HuH-7.5 (cell line): Measurements from ENCODE around the gene RAPGEF6.
A peak's percentile ranks its signal among the peaks of the same experiment; 100 is the strongest.
"Not testable (repeated sequence)": the region's sequence is repeated elsewhere in the genome, so short reads cannot be mapped to it uniquely, and the experiment has no call there.

Experiments used
- DNase-seq: peaks from one replicate; pipeline ENCODE4 v3.0.0; 2011; ENCODE audit warnings: low spot score

The RAPGEF6 gene

DNA sequence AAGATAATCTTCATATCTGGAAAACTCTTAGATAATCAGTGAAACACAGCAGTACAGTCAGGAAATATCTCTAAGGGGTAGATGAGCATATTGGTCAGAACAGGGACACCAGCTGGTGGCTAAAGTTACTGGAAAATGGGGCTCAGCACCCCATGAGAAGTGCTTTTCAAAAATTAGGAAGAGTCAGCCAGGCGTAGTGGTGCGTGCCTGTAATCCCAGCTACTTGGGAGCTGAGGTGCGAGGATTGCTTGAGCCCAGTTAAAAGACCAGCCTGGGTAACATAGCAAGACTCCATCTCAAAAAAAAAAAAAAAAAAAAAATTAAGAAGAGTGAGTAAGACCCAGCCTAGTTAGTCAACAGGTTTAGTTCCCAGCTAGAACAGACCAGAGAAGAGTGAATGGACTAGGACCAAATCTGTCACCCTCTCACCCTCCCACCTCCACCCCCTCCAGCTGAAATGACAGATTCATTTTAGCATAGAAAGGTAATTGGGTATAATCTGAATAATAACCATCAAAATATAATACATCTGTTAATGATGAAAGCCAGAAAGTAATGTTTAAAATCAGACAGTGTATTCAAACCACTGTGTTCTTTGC, 250.3 kb downstream of the RAPGEF6 start:
- no peak for DNase-seq

DNA sequence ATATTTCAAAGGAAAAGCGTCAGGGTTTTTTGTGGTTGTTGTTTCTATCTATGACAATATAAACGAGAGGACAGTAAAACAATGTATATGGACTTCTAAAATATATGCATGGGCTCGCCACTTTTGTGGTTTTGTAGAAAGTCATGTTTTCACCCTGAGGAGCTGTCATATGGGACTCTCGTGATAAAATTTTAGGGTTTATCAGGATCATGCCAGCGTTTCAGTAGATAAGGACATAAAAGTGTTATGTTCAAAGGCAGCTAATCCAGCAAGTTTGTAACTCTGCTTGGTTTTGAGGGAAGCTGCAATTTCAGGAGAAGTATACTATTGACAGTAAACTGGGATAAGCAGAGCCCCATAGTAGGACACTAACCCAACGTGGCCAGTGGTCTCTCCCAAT, 250.9 kb downstream of the RAPGEF6 start:
- DNase-seq, result no peak

- DNase-seq, result peak; percentile 29
These were observed 252.3 kb downstream of the RAPGEF6 start for GRCh38 chr5:131382407-131383395.

DNA sequence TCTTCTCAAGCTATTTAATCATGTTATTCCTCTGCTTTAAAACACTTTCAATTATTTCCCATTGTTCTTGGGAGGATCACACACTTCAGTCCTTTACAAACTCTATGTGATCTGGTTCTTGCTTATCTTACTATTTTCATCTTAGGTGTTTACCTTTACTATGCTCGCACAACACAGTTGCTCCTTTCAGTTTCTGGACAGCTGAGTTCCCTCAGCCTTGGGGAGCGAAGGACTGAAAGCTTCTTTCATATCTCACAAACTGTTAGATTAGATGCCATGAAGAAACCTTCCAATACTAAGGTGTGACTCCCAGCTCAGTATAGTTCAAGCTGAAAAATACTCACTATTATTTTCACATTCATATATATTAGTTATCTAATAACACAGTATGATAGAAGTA, 253.3 kb downstream of the RAPGEF6 start:
- DNase-seq, result no peak

- no peak for DNase-seq
These were observed 254.0 kb downstream of the RAPGEF6 start for GRCh38 chr5:131381021-131381420.

DNA sequence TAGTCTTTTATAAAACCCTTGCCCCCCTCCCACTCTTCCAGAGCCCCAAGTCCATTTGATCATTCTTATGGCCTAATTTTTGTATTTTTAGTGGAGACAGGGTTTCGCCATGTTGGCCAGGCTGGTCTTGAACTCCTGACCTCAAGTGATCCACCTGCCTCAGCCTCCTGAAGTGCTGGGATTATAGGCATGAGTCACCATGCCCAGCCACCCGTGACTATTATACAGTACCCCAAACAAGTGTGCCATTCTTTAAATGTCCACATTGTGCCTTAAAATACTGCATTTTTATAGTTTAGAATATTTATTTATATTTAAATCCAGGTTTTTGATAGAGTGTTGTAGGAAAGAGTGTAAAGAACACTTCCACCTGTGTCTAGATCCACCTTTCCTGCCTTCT, 254.8 kb downstream of the RAPGEF6 start:
- not testable (repeated sequence) for DNase-seq

GRCh38 chr5:131379723-131380122, 255.3 kb downstream of the RAPGEF6 start:
- no peak for DNase-seq

GRCh38 chr5:131378721-131379541, 256.1 kb downstream of the RAPGEF6 start:
- DNase-seq, result no peak

DNA sequence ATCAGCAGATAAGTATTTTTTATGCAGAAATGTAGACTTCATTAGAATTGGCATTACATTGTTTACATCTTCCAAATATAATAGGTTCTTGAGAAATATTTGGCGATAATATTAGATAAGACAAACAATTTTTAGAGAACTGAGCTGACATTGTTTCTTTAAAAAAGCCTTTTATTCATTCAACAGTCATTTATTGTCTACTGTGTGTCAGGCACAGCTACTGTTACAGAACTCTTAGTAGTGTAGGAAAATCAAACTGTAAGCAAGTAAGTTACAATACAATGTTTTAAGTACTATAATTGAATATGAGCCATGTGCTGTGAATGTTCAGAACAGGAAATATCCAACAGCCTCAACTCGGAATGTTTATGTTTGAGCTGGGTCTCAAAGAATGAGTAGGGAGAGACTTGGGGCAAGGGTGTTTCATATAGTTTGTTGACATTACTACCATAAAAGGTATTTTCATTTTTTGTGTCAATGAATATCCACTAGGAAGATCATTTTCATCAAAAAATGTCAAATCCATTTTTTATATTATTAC, 257.2 kb downstream of the RAPGEF6 start:
- no peak for DNase-seq

GRCh38 chr5:131377346-131377745, 257.7 kb downstream of the RAPGEF6 start:
- no peak for DNase-seq

DNA sequence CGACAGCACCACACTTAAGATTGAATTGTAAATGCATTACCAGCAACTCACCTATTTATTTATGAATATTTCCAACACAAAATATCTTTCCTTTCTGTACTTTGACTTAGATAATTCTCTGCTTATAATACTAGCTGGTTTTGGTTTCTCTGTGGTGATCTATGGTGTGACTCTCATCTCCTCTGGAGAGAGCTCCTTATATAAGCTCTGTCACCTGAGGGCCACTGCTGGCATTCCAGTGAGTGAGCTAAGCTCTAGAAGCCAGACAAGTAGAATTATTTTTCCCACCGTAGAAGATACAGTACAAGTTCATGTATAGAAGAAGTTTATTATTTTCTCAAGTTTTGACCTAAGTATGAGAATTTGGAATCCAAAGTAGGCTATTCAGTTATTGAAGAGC, 259.7 kb downstream of the RAPGEF6 start:
- DNase-seq, result no peak
